HUES6 (cell line): ENCODE data around the gene IGFBP5.

ENCODE experiments used
- H3K27ac ChIP-seq: 2 replicates; pipeline ENCODE4 v1.7.0; 2013; ENCODE audit warnings: low read depth, mild to moderate bottlenecking, low read length, inconsistent platforms
- H3K27me3 ChIP-seq: 2 replicates; pipeline ENCODE4 v1.6.1; 2013; ENCODE audit warnings: low read length; ENCODE audit not compliant: control insufficient read depth, insufficient read depth
- H3K36me3 ChIP-seq: 2 replicates; pipeline ENCODE4 v1.6.1; 2013; ENCODE audit warnings: low read length; ENCODE audit not compliant: control insufficient read depth, insufficient read depth
- H3K4me1 ChIP-seq: 2 replicates; pipeline ENCODE4 v1.6.1; 2013; ENCODE audit warnings: low read length; ENCODE audit not compliant: control insufficient read depth, insufficient read depth
- H3K4me3 ChIP-seq: 2 replicates; pipeline ENCODE4 v1.5.1; 2013; ENCODE audit warnings: low read depth, low read length
- H3K9ac ChIP-seq: one replicate; pipeline ENCODE4 v1.6.1; 2013; ENCODE audit warnings: mild to moderate bottlenecking, low read length
- H3K9me3 ChIP-seq: 2 replicates; pipeline ENCODE4 v1.6.1; 2013; ENCODE audit warnings: low read depth, low read length; ENCODE audit not compliant: control insufficient read depth, insufficient read depth

Gene IGFBP5

DNA sequence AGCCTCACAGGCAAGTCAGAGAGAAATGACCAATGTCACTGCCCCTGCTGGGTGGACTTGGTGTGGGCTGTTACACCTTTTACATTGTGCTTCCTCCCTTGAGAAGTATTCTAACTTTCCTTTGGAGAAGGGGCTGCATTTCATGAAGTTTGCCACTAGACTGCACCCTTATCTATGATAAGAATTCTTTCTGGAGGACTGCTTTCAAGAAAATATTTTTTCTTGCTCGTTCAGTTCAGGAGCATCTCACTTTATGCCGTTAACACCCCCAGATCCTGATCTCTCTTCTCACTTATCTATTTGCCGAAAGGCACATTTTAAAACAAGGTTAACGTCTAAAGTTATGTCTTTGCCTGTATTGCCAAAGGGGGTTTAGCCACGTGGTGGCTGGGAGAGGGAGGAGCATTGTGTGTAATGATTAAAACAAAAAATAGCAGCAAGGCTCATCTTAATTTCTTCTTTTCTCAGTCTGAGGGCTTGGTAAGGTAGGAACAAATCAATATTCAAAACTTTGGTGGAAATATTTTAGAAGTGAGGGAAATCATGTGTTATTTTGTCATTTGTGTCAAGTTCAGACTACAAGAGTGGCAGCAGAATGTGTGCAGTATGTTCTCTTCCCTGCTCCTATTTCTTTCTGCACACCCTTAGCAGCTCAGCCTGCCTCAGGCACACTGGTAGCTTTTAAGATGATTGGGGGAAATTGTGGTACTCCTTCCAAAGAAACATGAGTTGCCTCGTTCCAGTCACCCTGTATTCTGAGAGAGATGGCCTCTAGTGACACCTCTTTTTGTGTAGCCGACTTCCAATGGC lies 1.6 kb upstream of the IGFBP5 start:
- no peaks in the 10 kb centered on the region for H3K36me3 ChIP-seq
- peaks cover 10% of the 10 kb centered on the region for H3K4me1 ChIP-seq
- no peak overlapping the region for H3K4me3 ChIP-seq
- H3K9ac ChIP-seq: no peak overlapping the region
- H3K9me3 ChIP-seq: no peaks in the 10 kb centered on the region
- peaks cover 51% of the 10 kb centered on the region for H3K27me3 ChIP-seq
- no peak overlapping the region for H3K27ac ChIP-seq

DNA sequence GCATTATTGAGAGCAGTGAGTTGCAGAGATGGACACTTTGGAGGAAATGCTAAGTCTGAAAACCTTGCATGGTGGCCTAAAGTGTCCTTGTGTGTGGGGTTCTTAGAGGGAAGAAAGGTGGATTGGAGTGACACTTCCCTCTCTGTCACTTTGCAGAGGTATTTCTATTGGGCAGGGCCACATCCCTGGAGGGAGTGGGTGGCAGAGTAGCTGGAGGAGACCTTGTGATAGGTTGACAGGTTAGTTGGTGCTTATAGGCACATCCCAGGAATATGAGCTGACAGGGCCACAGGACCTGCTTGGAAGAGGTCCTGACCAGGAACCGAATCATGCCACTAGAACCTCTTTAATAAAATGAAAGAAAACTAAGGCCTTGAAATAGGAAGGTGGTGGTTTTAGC lies 972 bp upstream of the IGFBP5 start:
- Histone ChIP-seq H3K9ac (no peak overlapping the region), H3K27ac (no peak overlapping the region), H3K9me3 (no peaks in the 10 kb centered on the region), H3K4me1 (peaks cover 12% of the 10 kb centered on the region), H3K36me3 (no peaks in the 10 kb centered on the region), H3K4me3 (no peak overlapping the region), H3K27me3 (peaks cover 56% of the 10 kb centered on the region)

DNA sequence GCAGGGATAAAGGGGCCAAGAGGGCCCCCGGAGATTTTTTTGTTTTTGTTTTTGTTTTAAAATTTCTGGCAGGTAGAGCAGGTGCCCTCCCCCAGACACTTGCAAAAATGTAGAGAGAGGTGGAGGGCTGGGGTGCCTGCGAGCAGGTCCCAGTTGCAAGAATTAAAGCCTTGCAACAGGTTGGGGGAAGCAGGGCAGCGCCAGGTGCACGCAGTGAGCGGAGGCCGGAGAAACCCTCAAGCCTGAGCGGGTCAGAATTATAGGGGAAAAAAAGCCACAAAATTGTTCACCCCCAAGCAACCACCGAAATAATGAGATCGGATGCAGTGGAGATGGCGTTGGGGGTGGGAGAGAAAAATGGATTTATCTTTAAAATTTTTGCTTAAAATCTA lies 527 bp downstream of the IGFBP5 start:
- Histone ChIP-seq H3K27me3 (peaks cover 66% of the 10 kb centered on the region), H3K9ac (no peak overlapping the region), H3K9me3 (no peaks in the 10 kb centered on the region), H3K4me3 (peak overlapping the region; percentile 70), H3K36me3 (no peaks in the 10 kb centered on the region), H3K4me1 (peaks cover 23% of the 10 kb centered on the region), H3K27ac (no peak overlapping the region)

DNA sequence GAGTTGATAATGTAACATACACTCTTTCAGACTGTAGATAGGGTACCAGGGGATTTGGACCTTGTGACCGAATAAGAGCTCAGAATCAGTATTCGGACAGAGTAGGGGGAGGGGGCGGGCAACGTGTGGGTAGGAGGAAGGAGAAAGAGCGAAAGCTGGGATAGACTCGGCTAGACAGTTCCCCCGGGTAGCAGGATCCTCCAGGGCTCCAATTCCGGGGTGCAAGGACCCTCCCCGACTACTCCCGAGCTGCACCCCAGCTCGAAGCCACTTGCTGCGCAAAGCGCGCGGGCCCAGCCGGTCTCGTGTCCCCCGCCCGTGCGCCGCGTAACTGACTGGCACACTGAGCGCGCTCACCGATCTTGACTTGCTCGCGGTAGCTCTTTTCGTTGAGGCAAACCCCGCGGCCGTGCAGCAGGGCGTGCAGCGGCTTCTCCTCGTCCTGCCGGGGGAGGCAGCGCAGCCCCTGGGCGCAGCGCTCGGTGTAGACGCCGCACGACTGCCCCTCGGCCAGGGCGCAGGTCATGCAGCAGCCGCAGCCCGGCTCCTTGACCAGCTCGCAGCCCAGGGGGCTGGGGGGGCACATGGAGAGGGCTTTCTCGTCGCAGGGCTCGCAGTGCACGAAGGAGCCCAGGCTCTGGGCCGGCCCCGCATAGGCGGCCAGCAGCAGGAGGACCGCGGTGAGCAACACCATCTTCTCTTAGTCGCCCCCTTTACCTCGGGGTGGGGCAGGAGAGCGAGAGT lies 1.1 kb downstream of the IGFBP5 start:
- Histone ChIP-seq H3K4me1 (peaks cover 23% of the 10 kb centered on the region), H3K9me3 (no peaks in the 10 kb centered on the region), H3K4me3 (peak overlapping the region; percentile 70), H3K9ac (peak overlapping the region; percentile 9), H3K27ac (no peak overlapping the region), H3K27me3 (peaks cover 71% of the 10 kb centered on the region), H3K36me3 (no peaks in the 10 kb centered on the region)

DNA sequence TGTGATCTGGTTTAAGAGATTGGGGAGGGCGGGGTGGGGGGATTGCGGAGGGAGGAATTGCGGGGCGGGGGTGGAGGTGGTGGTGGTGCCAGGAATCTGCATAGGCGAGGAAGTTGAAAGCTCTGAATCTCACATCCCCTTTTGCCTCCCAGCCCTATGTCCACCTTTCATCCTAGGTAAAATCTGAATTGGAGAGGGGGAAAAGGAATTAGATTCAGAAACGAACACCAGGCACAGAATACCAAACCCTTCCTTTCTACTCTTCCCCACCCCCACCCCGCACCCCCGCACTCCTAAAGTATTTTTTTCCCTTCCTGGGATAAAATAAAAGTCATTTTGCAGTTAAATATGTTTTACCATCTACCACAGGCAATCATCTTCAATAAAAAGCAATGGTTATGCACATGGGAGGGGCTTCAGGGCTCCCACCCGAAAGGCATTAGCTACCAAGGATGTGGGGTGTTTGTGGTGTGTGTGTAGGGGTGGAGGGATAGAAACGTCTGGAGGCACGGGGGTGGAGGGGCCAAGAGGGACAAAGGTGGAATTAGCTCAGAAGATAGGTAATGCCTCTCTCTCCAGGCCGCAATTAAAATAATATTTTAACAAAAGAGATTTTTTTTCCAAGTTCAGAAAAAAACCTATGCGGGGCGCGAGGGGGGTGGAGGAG lies 1.8 kb downstream of the IGFBP5 start:
- H3K27me3 ChIP-seq: peaks cover 74% of the 10 kb centered on the region
- H3K9ac ChIP-seq: no peak overlapping the region
- H3K36me3 ChIP-seq: no peaks in the 10 kb centered on the region
- H3K9me3 ChIP-seq: no peaks in the 10 kb centered on the region
- peaks cover 30% of the 10 kb centered on the region for H3K4me1 ChIP-seq
- no peak overlapping the region for H3K27ac ChIP-seq
- H3K4me3 ChIP-seq: peak overlapping the region; percentile 70

DNA sequence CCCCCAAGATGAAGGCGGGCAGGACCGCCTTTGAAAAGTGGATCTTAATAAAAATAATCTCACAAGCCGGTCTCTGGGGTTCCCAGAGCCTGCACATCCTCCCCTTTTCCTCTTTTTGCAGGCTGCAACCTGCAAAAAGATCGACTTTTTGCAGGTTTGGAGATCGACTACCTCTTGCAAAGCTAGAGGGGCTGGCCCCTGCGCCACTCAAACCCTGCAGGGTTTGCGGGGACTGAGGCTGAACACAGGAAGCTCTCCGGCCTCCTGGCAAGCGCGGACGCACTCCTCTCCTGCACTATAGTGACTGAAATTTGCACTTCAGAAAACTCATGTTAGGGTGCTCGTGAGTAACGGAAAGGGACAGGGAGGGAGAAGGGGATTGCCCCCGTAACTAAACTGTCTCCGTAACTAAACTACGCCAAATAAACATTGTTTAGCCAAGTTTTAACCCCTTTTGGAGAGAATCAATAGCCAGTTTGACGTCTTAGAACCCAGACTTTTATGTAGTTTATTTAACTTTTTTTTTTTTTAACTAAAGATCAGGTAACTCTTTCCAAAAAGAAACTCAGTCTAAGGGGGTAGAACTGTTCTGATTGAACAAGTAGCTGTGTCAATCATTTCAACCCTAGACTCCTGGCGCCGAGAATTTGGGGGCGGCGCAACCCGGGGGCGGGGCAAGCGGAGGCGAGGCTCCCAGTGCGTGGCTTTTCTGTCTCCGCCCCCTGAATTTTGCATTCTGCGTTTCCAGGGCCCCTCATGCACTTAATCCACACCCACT lies 2.5 kb downstream of the IGFBP5 start:
- peaks cover 74% of the 10 kb centered on the region for H3K27me3 ChIP-seq
- peaks cover 30% of the 10 kb centered on the region for H3K4me1 ChIP-seq
- peak overlapping the region; percentile 74 for H3K4me3 ChIP-seq
- peak overlapping the region; percentile 8 for H3K9ac ChIP-seq
- H3K9me3 ChIP-seq: no peaks in the 10 kb centered on the region
- H3K36me3 ChIP-seq: no peaks in the 10 kb centered on the region
- no peak overlapping the region for H3K27ac ChIP-seq

DNA sequence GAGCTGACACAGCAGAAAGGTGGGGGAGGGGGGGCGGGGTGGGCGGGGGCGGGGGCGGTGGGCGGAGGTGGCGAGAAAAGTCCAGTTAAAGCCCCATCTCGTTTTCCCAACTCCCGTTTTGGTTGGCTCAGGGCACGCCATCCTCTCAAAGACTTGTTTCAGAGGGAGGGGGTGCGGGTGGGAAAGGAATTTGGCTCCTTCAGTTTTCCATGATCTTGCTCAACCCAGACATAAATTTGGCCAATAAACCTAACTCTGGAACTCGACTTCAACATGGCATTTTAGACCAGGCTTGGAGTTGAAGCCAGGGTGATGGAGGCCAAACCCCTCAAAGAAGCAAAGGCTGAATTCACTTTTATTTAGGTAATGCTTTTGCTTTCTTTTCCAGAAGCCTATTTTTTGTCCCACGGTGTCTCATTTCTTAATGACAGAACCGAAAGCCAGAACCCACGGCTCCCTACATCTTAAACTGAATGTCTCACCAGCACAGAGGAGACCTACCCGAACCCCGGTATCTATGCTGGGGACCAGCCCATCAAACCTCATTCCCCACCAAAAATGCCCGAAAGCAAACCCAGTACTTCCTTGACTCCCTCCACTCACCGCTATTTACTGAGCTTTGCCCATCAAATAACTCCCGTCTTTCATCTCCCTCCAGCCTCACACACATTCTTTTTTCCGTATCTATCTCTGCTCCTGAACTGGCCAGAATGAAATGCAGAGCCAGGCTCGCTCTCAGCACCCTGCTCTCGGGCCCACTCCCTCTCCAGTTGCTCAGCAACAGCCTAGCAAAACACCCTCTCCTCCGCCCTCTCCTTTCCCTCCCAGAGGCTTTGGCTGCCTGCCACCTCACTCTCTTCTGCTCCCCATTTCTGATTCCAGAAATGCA lies 4.3 kb downstream of the IGFBP5 start:
- H3K36me3 ChIP-seq: no peaks in the 10 kb centered on the region
- no peak overlapping the region for H3K9ac ChIP-seq
- peaks cover 63% of the 10 kb centered on the region for H3K27me3 ChIP-seq
- peaks cover 25% of the 10 kb centered on the region for H3K4me1 ChIP-seq
- no peaks in the 10 kb centered on the region for H3K9me3 ChIP-seq
- peak overlapping the region; percentile 50 for H3K4me3 ChIP-seq
- H3K27ac ChIP-seq: no peak overlapping the region

DNA sequence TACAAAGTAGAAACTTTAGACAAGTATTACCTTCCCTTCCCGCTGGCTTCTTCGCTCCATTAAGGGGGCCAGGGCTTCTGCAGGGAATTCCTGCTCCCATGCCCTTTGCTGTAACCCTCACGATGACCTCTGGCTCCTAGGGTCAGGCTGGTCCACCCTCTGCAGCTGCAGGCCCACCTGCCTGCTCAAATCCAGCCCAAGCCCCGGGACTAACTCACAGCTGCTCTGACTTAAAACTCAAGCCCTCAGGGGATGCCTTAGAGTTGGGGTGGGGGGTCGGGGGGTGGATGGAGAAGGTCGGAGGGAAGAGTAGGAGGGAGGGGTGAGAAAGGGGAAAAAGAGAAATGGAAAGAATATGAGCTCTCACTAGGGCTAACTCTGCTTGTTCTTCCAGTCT lies 4.9 kb downstream of the IGFBP5 start:
- H3K9me3 ChIP-seq: no peaks in the 10 kb centered on the region
- no peaks in the 10 kb centered on the region for H3K36me3 ChIP-seq
- peaks cover 20% of the 10 kb centered on the region for H3K4me1 ChIP-seq
- H3K27ac ChIP-seq: no peak overlapping the region
- H3K9ac ChIP-seq: no peak overlapping the region
- no peak overlapping the region for H3K4me3 ChIP-seq
- peaks cover 56% of the 10 kb centered on the region for H3K27me3 ChIP-seq

DNA sequence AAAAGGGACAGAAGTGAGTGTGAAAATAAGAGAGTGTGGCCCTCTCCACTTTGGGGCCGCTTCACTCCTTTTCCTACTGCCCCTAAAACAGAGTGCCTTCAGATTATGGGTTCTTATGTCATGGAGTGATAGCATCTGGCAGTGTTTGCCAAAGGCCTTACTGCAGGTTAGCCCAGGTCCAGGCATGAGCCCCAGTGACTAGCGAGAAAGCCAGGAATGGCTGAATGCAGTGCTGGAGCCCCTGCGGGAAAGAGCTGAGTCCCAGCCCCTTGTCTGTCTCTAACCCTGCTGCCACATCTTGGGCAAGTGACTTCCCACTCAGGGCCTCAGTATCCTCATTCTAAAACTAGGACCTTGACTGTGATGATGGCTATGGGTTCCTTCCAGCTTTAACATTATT lies 6.0 kb downstream of the IGFBP5 start:
- Histone ChIP-seq H3K27me3 (peaks cover 46% of the 10 kb centered on the region), H3K9me3 (no peaks in the 10 kb centered on the region), H3K4me3 (no peak overlapping the region), H3K36me3 (no peaks in the 10 kb centered on the region), H3K4me1 (peaks cover 20% of the 10 kb centered on the region), H3K9ac (no peak overlapping the region), H3K27ac (no peak overlapping the region)

DNA sequence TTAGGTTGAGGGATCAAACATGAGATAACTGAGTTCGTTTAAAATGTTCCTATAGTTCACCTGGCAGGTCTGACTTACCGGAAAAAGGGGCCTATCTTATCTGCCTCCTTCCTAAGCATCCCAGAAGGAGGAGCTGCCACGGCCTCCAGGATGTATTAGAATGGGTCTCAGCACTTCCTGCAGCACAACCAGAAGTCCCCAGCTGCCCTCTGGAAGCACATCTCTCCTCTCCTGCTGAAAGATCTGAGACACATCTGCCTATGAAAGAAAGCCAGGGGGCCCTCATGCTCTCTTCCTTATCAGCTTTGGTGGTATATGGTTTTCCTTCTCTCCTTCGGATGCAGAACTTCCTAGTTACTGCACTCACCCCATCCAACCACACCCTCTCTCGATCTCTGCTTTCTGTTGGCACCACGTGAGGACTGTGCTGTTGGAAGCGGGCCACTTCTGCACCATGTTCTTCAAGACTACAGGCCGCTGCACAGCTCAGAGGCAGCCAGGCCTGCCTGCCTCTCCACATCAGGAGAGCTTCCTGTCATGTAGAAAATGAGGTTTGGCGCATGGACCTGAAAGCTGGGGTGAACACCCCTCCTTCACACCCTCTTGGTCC lies 6.5 kb downstream of the IGFBP5 start:
- Histone ChIP-seq H3K9ac (no peak overlapping the region), H3K27ac (no peak overlapping the region), H3K4me1 (peaks cover 22% of the 10 kb centered on the region), H3K36me3 (no peaks in the 10 kb centered on the region), H3K4me3 (no peak overlapping the region), H3K27me3 (peaks cover 41% of the 10 kb centered on the region), H3K9me3 (no peaks in the 10 kb centered on the region)
